HG03103 (cell line): ENCODE results near the gene SLC18A2.
"Not testable (repeated sequence)": the region's sequence is repeated elsewhere in the genome, so short reads cannot be mapped to it uniquely, and the experiment has no call there.

Source experiments
- ATAC-seq: cut with Tn5 transposase; IDR thresholded peaks from one replicate; pipeline ENCODE4 v1.9.1; 2021; ENCODE audit warnings: low read depth; ENCODE audit not compliant: unreplicated experiment

Gene SLC18A2

DNA sequence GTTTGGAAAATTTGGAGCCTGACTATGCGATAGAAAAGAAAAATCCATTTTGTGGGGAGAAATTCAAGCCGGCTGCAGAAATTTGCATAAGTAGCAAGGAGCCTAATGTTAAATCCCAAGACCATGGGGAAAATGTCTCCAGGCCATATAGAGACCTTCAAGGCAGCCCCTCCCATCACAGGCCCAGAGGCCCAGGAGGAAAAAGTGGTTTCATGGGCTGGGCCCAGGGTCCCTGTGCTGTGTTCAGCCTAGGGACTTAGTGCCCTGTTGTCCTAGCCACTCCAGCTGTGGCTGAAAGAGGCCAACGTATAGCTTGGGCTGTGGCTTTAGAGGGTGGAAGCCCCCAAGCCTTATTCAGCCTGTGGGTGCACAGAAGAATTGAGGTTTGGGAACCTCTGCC, 62.5 kb downstream of the SLC18A2 start:
- not testable (repeated sequence) for ATAC-seq

- ATAC-seq, result no peak
Measured at GRCh38 chr10:117306674-117307073, 65.8 kb downstream of the SLC18A2 start.

DNA sequence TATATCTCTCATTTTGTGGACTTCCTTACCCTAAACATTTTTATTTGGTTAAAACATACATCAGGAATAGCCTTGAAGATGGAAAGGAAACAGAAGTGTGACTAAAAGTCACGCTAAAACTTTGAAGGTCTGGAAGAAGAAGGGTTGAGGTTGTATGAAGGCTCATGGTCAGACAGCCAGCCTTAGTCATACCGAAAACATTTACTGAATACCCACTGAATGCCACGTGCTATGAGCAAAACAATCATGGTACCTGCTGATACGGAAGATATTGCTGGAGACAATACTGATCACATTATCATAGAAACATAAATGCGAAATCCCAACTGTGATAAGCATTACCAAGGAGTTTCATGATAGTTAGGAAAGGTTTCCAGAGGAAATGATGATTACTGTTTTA, 70.3 kb downstream of the SLC18A2 start:
- ATAC-seq, result no peak

DNA sequence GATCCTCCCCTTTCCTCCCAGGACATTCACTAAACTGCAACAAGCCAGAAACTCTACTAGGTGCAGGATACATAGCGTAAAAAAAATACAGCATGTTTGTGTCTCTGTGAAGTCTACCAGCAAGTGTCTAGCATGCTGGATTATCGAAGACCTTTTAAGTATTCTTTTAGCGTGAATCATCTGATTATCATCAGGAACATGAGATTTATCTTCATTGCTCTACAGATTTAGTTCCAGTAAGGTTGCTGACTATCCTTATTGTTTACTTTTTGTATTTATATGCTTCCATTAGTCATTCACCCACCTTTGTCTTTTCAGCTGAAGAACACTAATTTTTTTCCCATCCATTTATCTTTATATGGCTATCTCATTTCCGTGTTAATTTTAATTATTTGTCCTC, 71.5 kb downstream of the SLC18A2 start:
- ATAC-seq, result no peak

DNA sequence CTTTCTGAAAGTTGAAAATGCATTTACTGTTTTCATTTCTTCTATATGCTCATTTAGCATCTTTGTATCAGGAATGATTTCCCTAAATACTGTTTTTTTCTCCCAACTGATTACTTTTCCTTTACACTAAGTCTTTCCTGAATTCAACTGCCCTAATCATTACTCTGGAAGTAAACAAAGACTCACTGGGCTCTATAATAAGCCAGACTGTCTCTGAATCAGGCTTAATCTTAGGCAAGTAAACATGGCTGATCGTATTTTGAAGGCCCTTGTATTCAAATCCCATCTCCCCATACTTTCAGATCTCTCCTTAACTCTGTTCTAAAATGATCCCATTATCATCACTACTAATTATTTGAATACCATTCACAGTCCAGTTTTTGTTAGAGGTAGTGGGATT, 72.7 kb downstream of the SLC18A2 start:
- ATAC-seq, result no peak

GRCh38 chr10:117316701-117317100, 75.8 kb downstream of the SLC18A2 start:
- no peak for ATAC-seq

- ATAC-seq, result no peak
Measured at GRCh38 chr10:117318909-117319308, 78.0 kb downstream of the SLC18A2 start.

DNA sequence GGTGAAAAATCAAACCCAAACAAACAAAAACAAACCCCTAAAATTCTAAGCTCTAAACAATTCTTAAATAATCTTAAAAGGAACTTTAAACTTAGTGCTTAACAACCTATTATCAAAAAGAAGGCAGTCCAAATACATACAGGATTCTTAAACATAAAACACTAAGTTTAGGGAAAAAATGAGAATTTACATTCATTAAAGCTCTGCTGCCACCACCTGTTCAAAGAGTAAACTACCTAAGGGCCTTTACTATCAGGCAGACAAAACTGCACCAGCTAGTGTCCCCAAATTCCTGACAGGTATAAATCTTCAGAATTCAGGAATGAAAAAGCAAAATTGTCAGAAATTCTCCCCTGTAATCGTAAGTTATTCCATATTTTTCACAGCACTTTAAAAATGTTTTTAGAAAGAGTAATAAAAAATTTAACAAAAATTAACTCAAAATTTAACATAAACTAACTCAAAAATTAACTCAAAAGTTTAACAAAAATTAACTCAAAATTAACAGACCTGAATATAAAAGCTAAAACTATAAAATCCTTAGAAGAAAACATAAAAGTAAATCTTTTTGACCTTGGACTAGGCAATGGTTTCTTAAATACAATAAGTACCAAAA, 79.2 kb downstream of the SLC18A2 start:
- ATAC-seq, result no peak

GRCh38 chr10:117322260-117322659, 81.3 kb downstream of the SLC18A2 start:
- no peak for ATAC-seq

GRCh38 chr10:117324367-117324766, 83.5 kb downstream of the SLC18A2 start:
- no peak for ATAC-seq

GRCh38 chr10:117327262-117327661, 86.3 kb downstream of the SLC18A2 start:
- ATAC-seq, result no peak
